GM18868 (cell line): ENCODE measurements around the gene SAV1.

Experiments
- ATAC-seq: cut with Tn5 transposase; IDR thresholded peaks from one replicate; pipeline ENCODE4 v1.9.1; 2021; ENCODE audit warnings: mild to moderate bottlenecking, moderate library complexity; ENCODE audit not compliant: unreplicated experiment

The SAV1 gene

DNA sequence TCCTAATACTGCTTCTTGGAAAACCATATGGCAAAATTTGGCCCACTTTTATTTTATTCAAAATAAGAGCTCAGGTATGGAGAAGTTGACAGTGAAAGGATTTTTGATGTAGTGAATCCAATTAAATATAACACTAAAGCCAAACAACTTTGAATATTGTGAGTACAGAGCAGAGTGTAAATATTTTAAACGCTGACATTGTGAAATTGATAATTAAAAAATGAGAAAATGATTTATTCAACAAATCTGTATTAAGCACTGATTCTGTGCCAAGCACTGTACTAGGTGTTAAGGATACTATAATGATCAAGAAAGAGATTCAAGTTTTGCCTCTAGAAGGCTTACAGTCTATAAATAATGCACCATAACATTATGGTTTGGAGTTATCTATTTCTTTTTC is 57.6 kb downstream of the SAV1 start:
- no peak for ATAC-seq

DNA sequence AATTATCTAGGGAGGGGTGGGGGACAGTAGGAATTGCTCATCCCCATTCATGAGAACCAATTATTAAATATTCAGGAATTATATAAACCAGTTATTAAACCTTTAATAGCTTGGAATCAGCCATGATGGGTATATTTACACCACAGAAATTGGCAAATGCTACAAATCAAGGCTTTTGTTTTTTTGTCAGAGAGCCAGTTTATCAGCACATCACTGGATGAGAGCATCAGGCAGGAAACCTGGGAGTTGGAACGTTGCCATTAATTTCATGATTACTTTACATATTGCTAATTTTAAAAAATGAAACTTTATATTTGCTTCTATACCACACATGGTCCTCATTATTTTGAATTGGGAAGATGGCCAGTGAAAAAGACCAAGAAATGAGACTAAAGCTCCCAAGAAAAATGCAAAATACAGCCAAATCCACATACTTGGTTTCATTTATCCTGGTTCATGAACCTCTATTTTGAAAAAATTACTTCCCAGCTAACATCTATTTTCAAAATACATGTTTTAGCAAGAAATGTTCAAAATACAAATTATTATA is 59.7 kb downstream of the SAV1 start:
- ATAC-seq = no peak

DNA sequence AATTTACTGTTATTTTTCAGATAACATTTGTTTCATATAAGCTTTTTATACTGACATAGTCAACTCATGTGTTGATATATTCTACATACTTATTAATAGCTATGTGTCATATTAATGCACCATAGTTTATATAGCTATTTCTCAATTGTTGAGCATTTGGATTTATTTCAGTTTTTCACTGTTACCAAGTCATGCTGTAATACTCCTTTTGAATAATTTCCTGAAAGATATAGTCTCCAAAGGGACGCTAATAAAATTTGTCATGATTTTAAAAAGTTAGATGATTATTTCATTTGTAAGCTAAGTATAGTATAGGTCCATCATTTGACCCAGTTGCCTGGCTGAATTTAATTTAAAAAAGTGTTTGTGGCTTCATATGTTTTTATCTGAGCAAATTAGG is 60.3 kb downstream of the SAV1 start:
- ATAC-seq = no peak

DNA sequence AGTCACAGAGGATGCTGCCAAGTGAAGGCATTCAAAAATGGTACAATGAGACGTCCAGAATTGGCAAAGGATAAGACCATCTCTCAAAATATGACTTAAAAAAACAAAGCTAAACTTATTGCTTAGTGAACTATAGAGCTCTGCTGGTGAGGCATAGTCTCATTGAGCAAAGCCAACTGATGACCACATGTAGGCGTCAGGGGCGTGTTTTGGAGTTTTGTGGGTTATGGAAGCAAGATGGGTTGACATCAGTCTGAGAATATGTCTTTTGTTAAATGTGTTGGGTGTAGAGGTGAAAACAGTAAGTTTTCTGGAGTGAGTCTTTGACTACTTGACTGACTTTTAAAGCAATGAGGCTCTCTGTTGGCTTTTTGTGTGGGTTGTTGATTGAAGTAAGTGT is 60.9 kb downstream of the SAV1 start:
- ATAC-seq = peak; percentile 62

DNA sequence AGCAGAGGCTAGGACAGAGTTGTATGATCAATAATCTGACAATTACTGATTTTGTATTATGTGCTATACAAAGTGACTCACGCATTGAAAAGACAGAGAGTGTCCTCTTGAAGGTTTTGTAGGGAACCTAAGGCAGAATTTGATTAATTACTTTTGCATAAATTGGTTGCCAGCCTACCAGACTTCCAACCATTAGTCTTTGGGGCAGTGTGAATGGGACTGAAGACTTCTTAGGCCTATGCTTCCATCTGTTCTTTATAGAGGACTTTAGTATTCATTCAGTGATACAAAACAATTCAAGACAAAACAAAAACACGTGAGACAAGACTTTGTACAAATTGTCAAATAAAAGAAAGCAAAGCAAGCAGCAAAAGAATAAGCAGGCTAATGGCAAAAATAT is 61.6 kb downstream of the SAV1 start:
- ATAC-seq = no peak

DNA sequence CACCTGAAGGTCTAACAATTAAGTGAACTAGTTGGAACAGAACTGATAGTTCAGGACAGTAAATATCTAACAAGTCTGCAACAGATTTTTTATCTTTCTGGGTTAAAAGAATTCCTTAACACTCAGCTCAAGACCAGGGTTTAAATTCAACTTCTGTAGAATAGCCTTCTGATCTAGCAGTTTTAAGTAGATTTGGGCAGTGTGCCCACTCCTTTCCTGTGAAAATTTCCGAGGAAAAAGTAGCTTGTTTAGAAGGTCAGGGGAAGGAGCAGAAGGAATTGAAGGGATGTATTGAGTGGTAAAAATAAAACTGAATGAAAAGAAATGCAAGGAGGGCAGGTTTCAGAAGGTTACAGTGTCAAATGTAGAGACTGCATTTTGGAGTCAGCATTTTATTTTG is 62.3 kb downstream of the SAV1 start:
- no peak for ATAC-seq

DNA sequence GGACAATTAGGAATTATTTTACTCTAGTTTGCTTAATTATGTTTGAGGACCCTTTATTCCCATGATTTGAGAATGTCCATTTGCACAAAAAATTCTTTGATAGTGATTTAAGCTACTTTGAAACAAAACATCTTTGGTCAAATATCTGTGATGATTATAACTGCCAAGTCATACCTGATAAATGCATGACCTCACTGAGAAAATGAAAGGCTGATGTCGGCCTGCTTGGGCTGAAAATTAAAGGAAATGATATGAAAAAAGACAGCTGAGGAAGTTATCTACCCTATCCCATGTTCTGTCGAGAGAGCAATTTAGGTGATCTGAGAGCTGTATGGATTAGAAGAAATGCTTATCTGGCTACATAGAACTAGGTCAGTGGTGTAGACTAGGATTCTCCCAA is 64.5 kb downstream of the SAV1 start:
- no peak for ATAC-seq

DNA sequence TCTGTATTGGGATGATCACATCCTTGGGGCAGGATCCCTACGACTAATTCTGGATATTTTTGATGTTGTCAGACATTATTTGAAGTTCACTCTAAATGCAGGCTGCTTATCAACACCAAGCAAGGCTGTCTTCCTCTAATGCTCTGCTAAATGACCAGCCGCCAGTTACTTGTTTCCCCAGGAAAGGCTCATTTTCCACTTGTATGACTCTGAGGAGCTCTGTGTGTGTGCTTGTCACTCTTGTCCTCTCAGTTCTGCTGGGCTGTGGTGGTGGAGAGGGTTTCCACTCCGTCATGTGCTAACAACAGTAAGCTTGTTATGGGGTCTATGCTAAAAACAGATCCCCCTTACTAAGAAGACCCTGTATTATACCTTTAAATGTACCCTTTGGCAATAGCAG is 66.1 kb downstream of the SAV1 start:
- no peak for ATAC-seq

DNA sequence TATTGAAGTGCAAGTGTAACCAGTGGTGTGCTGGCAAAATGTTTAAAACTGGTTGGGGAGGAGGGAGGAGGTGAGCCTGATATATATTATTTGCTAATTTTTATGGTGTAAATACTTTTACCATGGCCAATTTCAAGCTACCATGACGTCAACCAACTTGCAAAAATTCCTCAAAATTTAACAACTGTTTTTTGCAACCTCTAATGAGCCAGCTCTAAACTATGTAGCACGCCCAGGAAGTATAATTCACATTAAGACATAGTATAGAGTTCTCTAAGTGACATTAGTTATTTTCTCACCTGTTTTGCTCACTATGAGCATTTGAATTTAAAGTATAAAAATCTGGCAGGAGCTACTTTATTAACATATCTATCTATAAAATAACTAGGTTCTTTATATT is 66.7 kb downstream of the SAV1 start:
- no peak for ATAC-seq

DNA sequence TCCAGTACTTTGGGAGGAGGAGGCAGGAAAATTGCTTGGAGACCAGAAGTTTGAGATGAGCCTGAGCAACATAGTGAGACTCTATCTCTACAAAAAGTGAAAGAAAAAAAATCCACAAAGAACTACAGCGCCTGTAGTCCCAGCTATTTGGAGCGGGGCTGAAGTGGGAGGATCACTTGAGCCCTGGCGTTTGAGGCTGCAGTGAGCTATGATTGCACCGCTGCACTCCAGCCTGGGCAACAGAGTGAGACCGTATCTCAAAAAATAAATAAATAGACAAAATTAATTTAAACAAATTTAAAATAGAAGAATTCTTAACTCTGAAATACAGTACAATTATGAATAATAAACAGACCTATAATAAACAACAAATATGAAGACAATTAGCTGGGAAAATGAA is 67.3 kb downstream of the SAV1 start:
- ATAC-seq = no peak

DNA sequence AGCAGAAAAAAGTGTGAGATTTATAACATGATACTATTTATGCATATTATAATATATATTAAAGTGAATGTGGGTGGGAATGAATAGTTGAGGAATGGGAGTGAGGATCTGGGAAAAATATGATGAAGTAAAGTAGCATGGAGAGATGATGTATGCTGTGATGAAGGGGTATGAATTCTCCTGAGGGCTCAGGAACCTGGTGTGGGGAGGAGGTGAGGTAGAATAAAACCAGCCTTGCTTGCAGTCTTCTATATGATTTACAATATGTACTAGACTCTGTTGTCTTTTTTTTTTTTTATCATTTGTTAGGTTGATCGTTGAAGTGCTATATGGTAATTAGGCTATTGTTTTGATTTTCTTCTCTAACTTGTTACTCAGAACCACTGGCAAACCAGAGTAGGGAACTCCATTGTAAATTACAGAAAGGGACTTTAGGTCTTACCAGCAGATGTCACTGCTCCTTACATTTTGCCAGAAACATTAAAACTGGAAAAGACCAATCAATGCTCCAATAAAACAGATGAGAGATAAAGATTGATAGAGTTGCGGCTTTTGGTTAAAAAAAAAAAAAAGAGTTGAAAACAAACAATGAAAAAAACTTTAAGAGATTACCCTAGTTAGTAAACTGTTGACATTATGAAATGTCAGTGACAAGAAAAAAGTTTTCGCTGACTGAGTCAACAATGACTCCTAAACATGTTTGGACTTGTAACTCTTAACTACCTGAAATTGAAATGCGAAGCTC is 68.2 kb downstream of the SAV1 start:
- ATAC-seq = no peak

DNA sequence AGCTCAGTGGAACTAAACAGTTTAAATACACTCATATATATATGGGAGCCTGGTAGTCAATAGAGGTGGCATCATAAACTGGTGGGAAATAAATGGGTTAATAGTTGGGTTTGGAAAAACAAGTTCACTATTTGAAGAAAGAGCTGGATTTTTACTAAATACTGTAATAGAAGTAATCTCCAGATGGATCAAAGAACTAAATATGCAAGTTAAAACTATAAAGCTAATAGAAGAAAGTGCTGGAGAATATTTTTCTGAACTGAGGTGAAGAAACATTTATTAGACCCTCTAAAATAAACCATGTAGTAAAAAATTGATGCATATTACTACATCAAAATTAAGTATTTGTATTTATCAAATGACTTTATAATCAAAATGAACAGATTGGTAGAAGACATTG is 69.3 kb downstream of the SAV1 start:
- no peak for ATAC-seq

DNA sequence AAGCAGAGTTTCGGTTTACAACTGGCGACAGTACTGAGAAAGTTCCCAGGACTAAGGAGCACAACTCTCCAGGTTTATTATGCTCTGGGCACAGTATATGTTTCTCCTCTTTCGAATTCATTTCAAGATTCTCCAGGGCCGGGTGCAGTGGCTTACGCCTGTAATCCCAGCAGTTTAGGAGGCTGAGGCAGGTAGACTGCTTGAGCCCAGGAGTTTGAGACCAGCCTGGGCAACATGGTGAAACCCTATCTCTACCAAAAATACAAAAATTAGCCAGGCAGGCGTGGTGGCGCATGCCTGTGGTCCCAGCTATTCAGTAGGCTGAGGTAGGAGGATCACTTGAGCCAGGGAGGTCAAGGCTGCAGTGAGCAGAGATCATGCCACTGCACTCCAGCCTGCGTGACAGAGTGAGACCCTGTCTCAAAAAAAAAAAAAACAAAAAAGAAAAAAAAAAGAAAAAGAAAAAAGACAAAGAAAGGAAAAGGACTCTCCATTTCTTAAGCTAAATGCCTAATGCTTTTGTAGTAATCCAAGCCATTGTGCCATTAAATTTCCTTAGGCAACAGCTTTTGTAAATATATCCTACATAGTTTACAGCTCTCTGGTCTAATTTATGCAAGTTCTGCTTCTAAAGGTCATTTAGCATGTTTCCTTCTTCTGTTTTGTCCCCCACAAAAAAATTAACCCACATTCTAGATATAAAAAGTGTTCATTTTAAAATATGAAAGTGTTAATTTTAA is 73.4 kb downstream of the SAV1 start:
- ATAC-seq = no peak

DNA sequence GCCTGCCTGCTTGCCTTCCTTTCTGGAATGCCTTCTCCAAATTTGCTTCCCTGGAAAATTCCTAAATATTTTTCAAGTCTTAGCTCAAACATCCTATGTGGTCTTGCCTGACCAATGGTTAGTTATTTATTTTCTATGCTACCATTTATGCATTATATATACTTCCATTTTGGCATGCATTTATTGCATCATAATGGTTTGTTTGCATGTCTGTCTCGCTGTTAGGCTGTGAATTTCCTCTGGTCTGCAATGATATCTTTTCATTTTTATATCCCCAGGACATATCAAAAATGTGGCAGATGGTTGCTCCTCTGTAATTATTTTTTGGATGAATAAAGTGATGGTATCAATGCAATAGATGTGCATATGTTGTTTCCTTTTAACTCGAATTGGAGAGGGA is 77.6 kb downstream of the SAV1 start:
- no peak for ATAC-seq
